SU-DHL-6 (cell line): ENCODE data around the gene F12.

Experiments
- CTCF ChIP-seq: fragments of 200-600 bp; sonication (generic); IDR thresholded peaks from one replicate; pipeline ENCODE4 v1.5.1; 2017; ENCODE audit warnings: antibody characterized with exemption, mild to moderate bottlenecking, low read length, moderate library complexity; ENCODE audit not compliant: insufficient read depth, poor library complexity, severe bottlenecking
- EZH2phosphoT487 ChIP-seq: fragments of 200-600 bp; sonication (generic), shearing (Covaris generic); conservative IDR thresholded peaks from 2 replicates; pipeline ENCODE4 v1.6.1; 2018; ENCODE audit warnings: mild to moderate bottlenecking, antibody characterized with exemption, low read length, moderate library complexity, mixed read lengths

GRCh38 chr5:177355162-177355867 lies 54.0 kb downstream of the F12 start:
- no peak for TF ChIP-seq CTCF
- no peak for TF ChIP-seq EZH2phosphoT487
